22Rv1 (cell line): ENCODE measurements around the gene TMEM196.

Experiments
- CTCF ChIP-seq: fragments of 450-650 bp; IDR thresholded peaks from 2 replicates; pipeline ENCODE4 v1.5.1; 2017; ENCODE audit warnings: mild to moderate bottlenecking
- ZFX ChIP-seq: fragments of 450-650 bp; IDR thresholded peaks from 2 replicates; pipeline ENCODE4 v1.6.1; 2017; ENCODE audit warnings: antibody characterized with exemption, borderline replicate concordance

GRCh38 chr7:19670806-19671205, 102.6 kb downstream of the TMEM196 start:
- TF ChIP-seq CTCF (no peak), ZFX (no peak)
